Measurements from ENCODE around the gene LARGE1. TPM values are rescaled to one million over a fixed set of nuclear protein-coding genes. Genes with fewer than 3 reads are reported as not detected.

Gene LARGE1
- total and polyA plus RNA-seq, 2 of the 13 experiments (the other 11 are each of a cell fraction or from before 2014, with no cell fraction given): 8.4 to 11.0 TPM

- no peak for TF ChIP-seq TEAD2 (CRISPR knock-in tag; IDR thresholded peaks at IDR 0.05)
- TF ChIP-seq PRDM10 (CRISPR knock-in tag; IDR thresholded peaks at IDR 0.05; ENCODE audit: low read depth): 0 out of 2 replicates have a peak, but pooled peaks have one; percentile 27
- no peak for TF ChIP-seq CBFB (CRISPR knock-in tag; IDR thresholded peaks at IDR 0.05)
- peak; percentile 59 for TF ChIP-seq ERF (CRISPR knock-in tag; IDR thresholded peaks at IDR 0.05)
- TF ChIP-seq ZNF709 (CRISPR knock-in tag; IDR thresholded peaks at IDR 0.05): peak; percentile 36; the same call in 1 of the 2 replicates
- TF ChIP-seq ZNF614 (CRISPR knock-in tag; IDR thresholded peaks at IDR 0.05; ENCODE audit: borderline replicate concordance): no peak
- no peak for TF ChIP-seq PHF8 (CRISPR knock-in tag; IDR thresholded peaks at IDR 0.05)
- TF ChIP-seq, protein P1, sequence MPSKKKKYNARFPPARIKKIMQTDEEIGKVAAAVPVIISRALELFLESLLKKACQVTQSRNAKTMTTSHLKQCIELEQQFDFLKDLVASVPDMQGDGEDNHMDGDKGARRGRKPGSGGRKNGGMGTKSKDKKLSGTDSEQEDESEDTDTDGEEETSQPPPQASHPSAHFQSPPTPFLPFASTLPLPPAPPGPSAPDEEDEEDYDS (CRISPR knock-in tag; IDR thresholded peaks at IDR 0.05): no peak
- TF ChIP-seq ZFYVE20 (CRISPR knock-in tag; IDR thresholded peaks at IDR 0.05; ENCODE audit: borderline replicate concordance, low read depth): no peak
- no peak for TF ChIP-seq MTF2 (CRISPR knock-in tag; IDR thresholded peaks at IDR 0.05; ENCODE audit: borderline replicate concordance)
- TF ChIP-seq GABPA (IDR thresholded peaks at IDR 0.05; ENCODE audit: low read depth, low read length): no peak
- peak; percentile 62 for TF ChIP-seq GABPA (CRISPR knock-in tag; IDR thresholded peaks at IDR 0.05; ENCODE audit: low read depth)
- TF ChIP-seq GTF3A (CRISPR knock-in tag; conservative IDR thresholded peaks at IDR 0.05): no peak
- TF ChIP-seq ZNF652 (CRISPR knock-in tag; IDR thresholded peaks at IDR 0.05; ENCODE audit: borderline replicate concordance, low read depth): no peak
- 0 out of 2 replicates have a peak, but pooled peaks have one; percentile 26 for TF ChIP-seq SPEN (CRISPR knock-in tag; IDR thresholded peaks at IDR 0.05; ENCODE audit: low read depth)
- peak; percentile 67; the same call in 1 of the 2 replicates for TF ChIP-seq KDM6A (CRISPR knock-in tag; IDR thresholded peaks at IDR 0.05; ENCODE audit: low read depth)
- TF ChIP-seq ZNF33B (CRISPR knock-in tag; IDR thresholded peaks at IDR 0.05): no peak
- no peak for TF ChIP-seq NKX3-1 (CRISPR knock-in tag; IDR thresholded peaks at IDR 0.05)
- TF ChIP-seq ZNF329 (CRISPR knock-in tag; IDR thresholded peaks at IDR 0.05; ENCODE audit: low read depth): no peak
- no peak for TF ChIP-seq ZBTB4 (CRISPR knock-in tag; IDR thresholded peaks at IDR 0.05; ENCODE audit: borderline replicate concordance)
- TF ChIP-seq ATF7 (IDR thresholded peaks at IDR 0.05): no peak
- TF ChIP-seq ATF7 (CRISPR knock-in tag; IDR thresholded peaks at IDR 0.05): no peak
- TF ChIP-seq HHEX (CRISPR knock-in tag; IDR thresholded peaks at IDR 0.05): no peak
- TF ChIP-seq ADNP (CRISPR knock-in tag; IDR thresholded peaks at IDR 0.05): no peak
- no peak for TF ChIP-seq STAG1 (CRISPR knock-in tag; IDR thresholded peaks at IDR 0.05)
- TF ChIP-seq TP53 (CRISPR knock-in tag; conservative IDR thresholded peaks at IDR 0.05): no peak
- TF ChIP-seq, protein P2, sequence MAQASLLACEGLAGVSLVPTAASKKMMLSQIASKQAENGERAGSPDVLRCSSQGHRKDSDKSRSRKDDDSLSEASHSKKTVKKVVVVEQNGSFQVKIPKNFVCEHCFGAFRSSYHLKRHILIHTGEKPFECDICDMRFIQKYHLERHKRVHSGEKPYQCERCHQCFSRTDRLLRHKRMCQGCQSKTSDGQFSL (CRISPR knock-in tag; IDR thresholded peaks at IDR 0.05): no peak
Observed at GRCh38 chr22:33470456-33470855, 449.8 kb downstream of the LARGE1 start (continued).
